GM12878 (cell line): ENCODE measurements around the gene IPO11. TPM values are rescaled to one million over a fixed set of nuclear protein-coding genes. Genes with fewer than 3 reads are reported as not detected.

Source experiments
- ATAC-seq: fragments of 200-7000 bp; cut with Tn5 transposase; 3 replicates; pipeline ENCODE4 v1.9.1; 2020; ENCODE audit warnings: mild to moderate bottlenecking, moderate library complexity
- BruUV-seq: library from RNA; stranded (reverse); fragments of 400-500 nt; replicated peaks from 2 replicates; lab custom pipeline; 2021; lab: Mats Ljungman, UMichigan
- CTCF ChIA-PET: fragments of 300-600 bp; sonication (Branson Sonifier 250); formaldehyde crosslinking; extraction: SDS; loops from one replicate; lab custom pipeline; 2021; ENCODE audit warnings: inconsistent platforms; lab: Yijun Ruan, JAX
- POLR2A ChIA-PET: fragments of 350-600 bp; formaldehyde crosslinking; extraction: SDS; loops from one replicate; lab custom pipeline; 2021; ENCODE audit warnings: inconsistent platforms; lab: Charles Lee
- RAD21 ChIA-PET: fragments of 300-600 bp; sonication (Branson Sonifier 250); formaldehyde crosslinking; loops from one replicate; lab custom pipeline; 2023; ENCODE audit warnings: antibody characterized with exemption; ENCODE audit not compliant: unreplicated experiment; lab: Charles Lee
- SMC1A ChIA-PET: fragments of 300-600 bp; sonication (Branson Sonifier 250); formaldehyde crosslinking; loops from one replicate; lab custom pipeline; 2023; ENCODE audit not compliant: unreplicated experiment, uncharacterized antibody; lab: Charles Lee
- DNase-seq: peaks from one replicate; pipeline ENCODE4 v3.0.0-alpha.2; 2011; ENCODE audit warnings: low read depth, low spot score
- FAIRE-seq: peaks from 3 replicates; lab custom pipeline; 2011; peaks lifted over from hg19 to GRCh38; lab: Jason Lieb, UNC
- H2AFZ ChIP-seq: 2 replicates; pipeline ENCODE4 v1.6.0; 2011; ENCODE audit warnings: low read depth, low read length, control low read depth; ENCODE audit not compliant: control insufficient read depth
- H3K27ac ChIP-seq: 2 replicates; pipeline ENCODE4 v1.5.1; 2011; ENCODE audit warnings: control low read depth; ENCODE audit not compliant: control insufficient read depth, insufficient read depth
- H3K27me3 ChIP-seq, 2 experiments: replicated peaks in 1 of 2; 2 replicates each; pipeline versions ENCODE4 v1.6.0 to v1.6.1; 2011; ENCODE audit warnings: low read length in 1 of 2; ENCODE audit not compliant: control insufficient read depth in 2 of 2, insufficient read depth in 2 of 2
- H3K36me3 ChIP-seq, 2 experiments: 2 replicates each; pipeline ENCODE4 v1.5.1; 2011; ENCODE audit warnings: low read length in 1 of 2; ENCODE audit not compliant: control insufficient read depth in 2 of 2, insufficient read depth in 2 of 2
- H3K4me1 ChIP-seq: 2 replicates; pipeline ENCODE4 v1.6.1; 2011; ENCODE audit warnings: mild to moderate bottlenecking, low read length, moderate library complexity, mixed read lengths; ENCODE audit not compliant: control insufficient read depth, insufficient read depth
- H3K4me2 ChIP-seq: 2 replicates; pipeline ENCODE4 v1.6.0; 2011; ENCODE audit warnings: control low read depth; ENCODE audit not compliant: control insufficient read depth, insufficient read depth
- H3K4me3 ChIP-seq: fragments of 200-600 bp; sonication (generic); 2 replicates; pipeline ENCODE4 v1.5.1; 2016
- H3K79me2 ChIP-seq: 2 replicates; pipeline ENCODE4 v1.6.0; 2011; ENCODE audit warnings: low read length; ENCODE audit not compliant: control insufficient read depth, insufficient read depth
- H3K9ac ChIP-seq: 2 replicates; pipeline ENCODE4 v1.8.0; 2011; ENCODE audit warnings: low read length, control low read depth, mixed read lengths; ENCODE audit not compliant: control insufficient read depth, insufficient read depth
- H3K9me3 ChIP-seq: replicated peaks from 3 replicates; pipeline ENCODE4 v1.5.1; 2011; ENCODE audit warnings: mild to moderate bottlenecking, low read length; ENCODE audit not compliant: control insufficient read depth, insufficient read depth
- H4K20me1 ChIP-seq: 2 replicates; pipeline ENCODE4 v1.6.0; 2011; ENCODE audit not compliant: control insufficient read depth, insufficient read depth
- ELK1 ChIP-seq: IDR thresholded peaks from 2 replicates; pipeline ENCODE4 v1.6.1; 2012; ENCODE audit warnings: low read depth, low read length, improper control_type of control experiment
- MEF2A ChIP-seq: IDR thresholded peaks from 2 replicates; pipeline ENCODE4 v1.6.1; 2011; ENCODE audit warnings: low read depth, mild to moderate bottlenecking, low read length, moderate library complexity; ENCODE audit not compliant: insufficient read depth
- PAX5 ChIP-seq: IDR thresholded peaks from 2 replicates; pipeline ENCODE4 v1.6.1; 2011; ENCODE audit warnings: low read depth, low read length, borderline replicate concordance
- SIN3A ChIP-seq: IDR thresholded peaks from 2 replicates; pipeline ENCODE4 v1.6.1; 2012; ENCODE audit warnings: low read depth, low read length, improper control_type of control experiment
- SPI1 ChIP-seq: IDR thresholded peaks from 2 replicates; pipeline ENCODE4 v1.6.1; 2011; ENCODE audit warnings: low read depth, mild to moderate bottlenecking, low read length, moderate library complexity, borderline replicate concordance; ENCODE audit not compliant: insufficient read depth
- SRF ChIP-seq, 2 experiments: IDR thresholded peaks; 2 replicates each; pipeline ENCODE4 v1.6.1; 2011; ENCODE audit warnings: low read depth in 2 of 2, low read length in 2 of 2, mild to moderate bottlenecking in 1 of 2, moderate library complexity in 1 of 2
- ZNF207 ChIP-seq: fragments of 450-650 bp; IDR thresholded peaks from 2 replicates; pipeline ENCODE4 v1.6.1; 2014; ENCODE audit warnings: antibody characterized with exemption, mild to moderate bottlenecking, borderline replicate concordance
- WGBS: methylation state at CpG from one replicate; pipeline ENCODE4 v1.1.6; 2016; ENCODE audit warnings: low lambda C conversion rate; ENCODE audit not compliant: insufficient replicate concordance, insufficient coverage; ENCODE audit errors: missing lambda C conversion rate; 5-methylcytosine and 5-hydroxymethylcytosine counted together
- in situ Hi-C: fragments of 300-500 bp; cut with MboI; formaldehyde crosslinking; loops from 9 replicates; pipeline ENCODE4 v1.14.3; 2018; ENCODE audit warnings: mixed read lengths
- intact Hi-C: fragments of 100-400 bp; cut with micrococcal nuclease; formaldehyde crosslinking; loops from one replicate; pipeline ENCODE4 v1.14.2; 2022; ENCODE audit not compliant: unreplicated experiment
- polyA plus RNA-seq, 11 experiments: library from polyadenylated mRNA; depleted of rRNA in 4 of 11; unstranded in 6 of 11; stranded (reverse) in 5 of 11; fragments of >200 nt; fragmentation: Nextera tagmentation in 4 of 11; fragmentation: Illumina TruSeq in 1 of 11; extraction: Ambion mirVana in 4 of 11; extraction: Trizol in 1 of 11; gene quantifications; 1 replicate in 1 of 11; 2 replicates in 10 of 11; pipeline versions ENCODE4 v1.2.1 to v1.2.3, GENCODE V29; 2011 to 2016; ENCODE audit warnings: inconsistent platforms in 2 of 11, missing spikeins in 2 of 11, low read depth in 1 of 11
- total RNA-seq, 4 experiments: library from RNA; depleted of rRNA in 3 of 4; stranded (reverse); fragments of >200 nt in 3 of 4; fragmentation: Illumina TruSeq in 1 of 4; extraction: Trizol in 1 of 4; gene quantifications; 2 replicates each; pipeline versions ENCODE4 v1.2.1 to v1.2.3, GENCODE V29; 2013 to 2021

Gene IPO11
- total and polyA plus RNA-seq, 10 of the 15 experiments (the other 5 are each of a cell fraction or from before 2014, with no cell fraction given), result 14.1 to 49.3 (median 29.8) TPM

DNA sequence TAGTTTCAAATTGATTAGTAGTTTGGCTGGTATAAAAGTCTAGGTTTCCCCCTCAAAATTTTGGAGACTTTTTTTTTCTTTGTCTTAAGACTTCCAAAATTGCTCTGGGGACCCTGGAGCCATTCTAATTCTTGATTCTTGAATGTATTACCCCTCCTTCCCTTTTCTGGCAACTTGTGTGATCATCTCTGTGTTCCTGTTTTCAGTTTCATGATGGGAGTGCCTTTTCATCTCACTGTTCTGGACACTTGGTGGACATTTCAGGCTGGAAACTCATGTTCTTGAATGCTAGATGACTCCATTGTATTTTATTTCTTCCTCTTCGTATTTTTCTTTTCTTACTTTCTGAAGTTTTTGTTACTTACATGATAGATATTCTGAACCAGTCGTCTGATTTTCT lies 108.8 kb downstream of the IPO11 start:
- DNase-seq, result no peak
- intact Hi-C loops, result no loop called here
- Histone ChIP-seq H3K79me2 (no peaks in the 10 kb centered on the region), H3K27ac (no peak overlapping the region), H3K4me1 (no peaks in the 10 kb centered on the region), H3K27me3 (no peaks in the 10 kb centered on the region), H3K4me3 (no peak overlapping the region), H2AFZ (no peak overlapping the region), H4K20me1 (no peaks in the 10 kb centered on the region), H3K9me3 (no peaks in the 10 kb centered on the region), H3K36me3 (no peaks in the 10 kb centered on the region), H3K9ac (no peak overlapping the region), H3K4me2 (no peak overlapping the region)
- peak; percentile 69 for ATAC-seq
- no TSS peak for BruUV-seq
- peak; percentile 58; the same call in 1 of the 2 replicates for TF ChIP-seq SPI1
- TF ChIP-seq ZNF207, result no peak
- TF ChIP-seq ELK1, result no peak
- no peak for TF ChIP-seq SIN3A
- TF ChIP-seq SRF (IDR thresholded peaks at IDR 0.05; ENCODE audit: low read depth in 2 of 2, low read length in 2 of 2), result 0 out of 4 replicates have a peak, but pooled peaks of 1 of the 2 experiments have one; percentile 11
- no peak for TF ChIP-seq PAX5
- no peak for TF ChIP-seq MEF2A
- FAIRE-seq, result no peak
- ChIA-PET CTCF (no interaction called here), SMC1A (interaction anchor here (1.2 kb wide), 1 partner anchor 23 kb away, joined by 3 read pairs; no protein-coding TSS in a partner anchor), RAD21 (no interaction called here), POLR2A (no interaction called here)
- 24% methylated on average over 2 of the region's 2 CpGs for WGBS
- in situ Hi-C loops, result no loop called here
